Fibroblast of the aortic adventitia (primary cell): ENCODE results near the gene DOCK9. TPM values are rescaled to one million over a fixed set of nuclear protein-coding genes. Genes with fewer than 3 reads are reported as not detected.
A peak's percentile ranks its signal among the peaks of the same experiment; 100 is the strongest.

Experiments used
- DNase-seq: peaks from one replicate; pipeline ENCODE4 v3.0.0-alpha.2; 2010; ENCODE audit warnings: low read depth
- H3K4me3 ChIP-seq: 2 replicates; pipeline ENCODE4 v1.5.1; 2011; ENCODE audit warnings: low read depth, mild to moderate bottlenecking, control low read depth, low read length, moderate library complexity
- total RNA-seq: library from RNA; depleted of rRNA; stranded (reverse); fragments of >200 nt; gene quantifications from 2 replicates; pipeline ENCODE4 v1.2.3, GENCODE V29; 2012; ENCODE audit warnings: low replicate concordance
- TF ChIP-seq, protein P1 (sequence below): IDR thresholded peaks from 2 replicates; pipeline ENCODE4 v1.5.1; 2011; ENCODE audit warnings: mild to moderate bottlenecking, low read length, control low read depth, inconsistent platforms; ENCODE audit not compliant: insufficient read depth

DOCK9 gene
- total RNA-seq, 1 donor: 28.1 TPM

GRCh38 chr13:98942485-98942884 lies 35.4 kb downstream of the DOCK9 start:
- TF ChIP-seq, protein P1, sequence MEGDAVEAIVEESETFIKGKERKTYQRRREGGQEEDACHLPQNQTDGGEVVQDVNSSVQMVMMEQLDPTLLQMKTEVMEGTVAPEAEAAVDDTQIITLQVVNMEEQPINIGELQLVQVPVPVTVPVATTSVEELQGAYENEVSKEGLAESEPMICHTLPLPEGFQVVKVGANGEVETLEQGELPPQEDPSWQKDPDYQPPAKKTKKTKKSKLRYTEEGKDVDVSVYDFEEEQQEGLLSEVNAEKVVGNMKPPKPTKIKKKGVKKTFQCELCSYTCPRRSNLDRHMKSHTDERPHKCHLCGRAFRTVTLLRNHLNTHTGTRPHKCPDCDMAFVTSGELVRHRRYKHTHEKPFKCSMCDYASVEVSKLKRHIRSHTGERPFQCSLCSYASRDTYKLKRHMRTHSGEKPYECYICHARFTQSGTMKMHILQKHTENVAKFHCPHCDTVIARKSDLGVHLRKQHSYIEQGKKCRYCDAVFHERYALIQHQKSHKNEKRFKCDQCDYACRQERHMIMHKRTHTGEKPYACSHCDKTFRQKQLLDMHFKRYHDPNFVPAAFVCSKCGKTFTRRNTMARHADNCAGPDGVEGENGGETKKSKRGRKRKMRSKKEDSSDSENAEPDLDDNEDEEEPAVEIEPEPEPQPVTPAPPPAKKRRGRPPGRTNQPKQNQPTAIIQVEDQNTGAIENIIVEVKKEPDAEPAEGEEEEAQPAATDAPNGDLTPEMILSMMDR: no peak
- no peak for DNase-seq
- no peak overlapping the region for H3K4me3 ChIP-seq

GRCh38 chr13:98941536-98941935 lies 36.3 kb downstream of the DOCK9 start:
- DNase-seq: no peak
- TF ChIP-seq, protein P1: no peak
- no peak overlapping the region for H3K4me3 ChIP-seq

- TF ChIP-seq, protein P1: no peak
- DNase-seq: no peak
- no peak overlapping the region for H3K4me3 ChIP-seq
Measured at GRCh38 chr13:98941126-98941525, 36.7 kb downstream of the DOCK9 start.

DNA sequence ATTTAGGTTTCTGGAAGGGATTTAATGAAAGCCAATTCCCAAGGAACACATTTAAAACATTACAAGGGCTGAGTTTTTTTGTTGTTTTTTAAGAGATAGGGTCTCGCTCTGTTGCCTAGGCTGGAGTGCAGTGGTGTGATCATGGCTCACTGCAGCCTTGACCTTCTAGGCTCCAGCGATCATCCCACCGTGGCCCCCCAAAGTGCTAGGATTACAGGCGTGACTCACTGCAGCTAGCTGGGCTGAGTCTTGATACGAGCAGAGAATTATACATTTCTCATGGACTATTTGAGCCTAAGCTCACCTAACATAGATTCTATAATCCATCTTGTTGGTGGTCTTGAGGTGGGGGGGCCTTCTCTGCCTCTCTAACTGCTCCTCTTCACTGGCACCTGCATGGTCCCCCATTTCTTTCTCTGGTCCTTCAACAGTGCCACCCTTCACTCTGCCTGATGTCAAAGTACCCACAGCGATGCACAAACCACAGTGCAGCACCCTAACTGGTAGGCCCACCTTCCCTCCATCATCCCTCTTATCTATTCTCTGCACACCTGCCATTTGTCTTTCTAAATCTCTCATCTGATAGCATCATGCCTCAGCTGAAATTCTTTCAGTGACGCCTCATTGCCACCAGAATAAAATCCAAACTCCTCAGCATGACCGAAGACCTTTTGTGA lies 37.4 kb downstream of the DOCK9 start:
- H3K4me3 ChIP-seq: no peak overlapping the region
- TF ChIP-seq, protein P1: no peak
- DNase-seq: no peak

DNA sequence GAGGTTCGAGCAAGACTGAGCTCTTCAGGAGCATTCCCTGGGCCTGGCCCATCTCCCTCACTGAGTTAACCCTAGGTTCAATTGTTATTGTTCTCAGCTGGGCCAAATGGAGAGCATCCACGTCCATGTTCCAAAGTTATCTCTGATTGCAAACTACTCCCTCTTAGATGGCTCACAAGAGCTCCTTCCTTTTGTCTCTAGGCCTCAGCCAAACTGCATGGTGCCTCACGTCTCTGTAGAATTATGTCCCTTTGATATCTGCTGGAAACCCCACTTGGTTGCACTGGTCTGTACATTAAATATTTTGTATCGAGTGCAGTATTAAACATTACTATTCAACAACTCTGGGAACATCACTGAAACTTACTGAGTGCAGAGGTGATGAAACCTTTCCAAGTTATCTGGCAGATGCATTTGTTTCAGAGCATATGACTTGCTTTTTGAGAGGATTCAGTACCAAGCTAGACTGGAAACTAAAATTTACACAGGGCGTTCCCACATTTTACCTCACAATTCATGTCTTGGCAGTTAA lies 38.1 kb downstream of the DOCK9 start:
- peak; percentile 89 for DNase-seq
- no peak overlapping the region for H3K4me3 ChIP-seq
- TF ChIP-seq, protein P1: no peak

- DNase-seq: no peak
- H3K4me3 ChIP-seq: no peak overlapping the region
- TF ChIP-seq, protein P1: no peak
Measured at GRCh38 chr13:98938801-98939200, 39.1 kb downstream of the DOCK9 start.
